Adrenal gland (tissue), 12 donors: ENCODE results near the gene KCNN4. TPM values are rescaled to one million over a fixed set of nuclear protein-coding genes. Genes with fewer than 3 reads are reported as not detected.
"Not testable (repeated sequence)": the region's sequence is repeated elsewhere in the genome, so short reads cannot be mapped to it uniquely, and the experiment has no call there.

ENCODE experiments used
- DNase-seq, 7 donors: peaks; one replicate each; pipeline ENCODE4 v3.0.0-alpha.2; 2019 to 2020
- H3K27ac ChIP-seq, 5 donors: fragments of 200-600 bp; sonication (generic) in 4 of 5; 1 replicate in 3 of 5; 2 replicates in 2 of 5; pipeline versions ENCODE4 v1.5.1 to v1.8.0; 2016 to 2020; ENCODE audit warnings: mild to moderate bottlenecking in 1 of 5
- H3K27me3 ChIP-seq: fragments of 200-600 bp; 2 replicates; pipeline ENCODE4 v1.8.0; 2021
- H3K36me3 ChIP-seq, 2 donors: fragments of 200-600 bp; replicated peaks in 1 of 2; 1 replicate in 1 of 2; 2 replicates in 1 of 2; pipeline versions ENCODE4 v1.5.1 to v1.8.0; 2018 to 2022
- H3K4me1 ChIP-seq, 2 donors: fragments of 200-600 bp; replicated peaks in 1 of 2; 1 replicate in 1 of 2; 2 replicates in 1 of 2; pipeline versions ENCODE4 v1.5.1 to v1.8.0; 2018 to 2021
- H3K4me3 ChIP-seq, 4 donors: fragments of 200-600 bp; sonication (generic) in 3 of 4; one replicate each; pipeline ENCODE4 v1.5.1; 2016 to 2018
- H3K9me3 ChIP-seq, 3 donors: fragments of 200-600 bp; sonication (generic) in 1 of 3; replicated peaks in 1 of 3; 1 replicate in 2 of 3; 2 replicates in 1 of 3; pipeline versions ENCODE4 v1.5.1 to v1.8.0; 2016 to 2021
- CTCF ChIP-seq, 6 experiments: fragments of 450-650 bp in 4 of 6; fragments of 200-600 bp in 2 of 6; sonication (generic) in 1 of 6; IDR thresholded peaks; 1 replicate in 5 of 6; 2 replicates in 1 of 6; pipeline versions ENCODE4 v1.5.1 to v1.8.0; 2016 to 2021; ENCODE audit warnings: antibody characterized with exemption in 6 of 6, mild to moderate bottlenecking in 2 of 6, moderate library complexity in 1 of 6
- POLR2A ChIP-seq, 2 donors: fragments of 450-650 bp; IDR thresholded peaks; one replicate each; pipeline ENCODE4 v1.6.1; 2017; ENCODE audit warnings: antibody characterized with exemption in 2 of 2, mild to moderate bottlenecking in 2 of 2, moderate library complexity in 1 of 2
- WGBS, 4 donors: extraction: QIAGEN DNeasy Blood & Tissue Kit in 2 of 4; methylation state at CpG; one replicate each; pipeline versions ENCODE4 v1.1.5 to v1.1.7; 2013 to 2017; 5-methylcytosine and 5-hydroxymethylcytosine counted together
- intact Hi-C, 2 donors: fragments of 100-400 bp; cut with DNase I; formaldehyde crosslinking; loops; one replicate each; pipeline versions ENCODE4 v1.14.1 to v1.15.0; 2022 to 2023
- polyA plus RNA-seq, 3 donors: library from polyadenylated mRNA; stranded (reverse); fragments of 200-250 nt in 2 of 3; fragments of 350-450 nt in 1 of 3; fragmentation: Illumina TruSeq in 1 of 3; extraction: RNeasy Lipid Tissue Mini Kit (QIAGEN cat#74804) in 1 of 3; gene quantifications; one replicate each; pipeline ENCODE4 v1.2.3, GENCODE V29; 2013 to 2014
- total RNA-seq, 9 donors: library from RNA; depleted of rRNA in 4 of 9; stranded (reverse); fragments of >200 nt in 4 of 9; fragments of 120-200 nt in 1 of 9; fragmentation: NEBNext Ultra II Directional in 1 of 9; extraction: Animal tissue kit (Norgen Biotek cat#: 25700) in 1 of 9; gene quantifications; one replicate each; pipeline versions ENCODE4 v1.1.0 to v1.2.4, GENCODE V29; 2013 to 2023
- donor health status: healthy with polysubstance abuse.
- donor health status: Bipolar disorder and iron deficiency.
- donor health status: DM: yes; HTN: yes; CAD: no.
- donor health status: DM: no; HTN: no; CAD: no.
- donor health status: DM: no; HTN: no; CAD: no.
- donor health status: DM: yes; HTN: yes; CAD: no.

KCNN4 gene
- total and polyA plus RNA-seq, 12 donors = 0.22 to 13.0 (median 0.56) TPM

GRCh38 chr19:43776286-43776685, 4.5 kb downstream of the KCNN4 start:
- 67 to 84% (median 77%) methylated on average over 10 to 11 of the region's 11 CpGs for WGBS, 4 donors

GRCh38 chr19:43775299-43775890, 5.4 kb downstream of the KCNN4 start:
- intact Hi-C loops = no loop called here
- Histone ChIP-seq H3K4me3 (no peak overlapping the region), H3K27ac (no peak overlapping the region), H3K9me3 (no peaks in the 10 kb centered on the region), H3K36me3 (no peaks in the 10 kb centered on the region), H3K27me3 (no peaks in the 10 kb centered on the region), H3K4me1 (peaks cover 0 to 10% of the 10 kb centered on the region in 2 donors)
- DNase-seq = no peak
- TF ChIP-seq CTCF (IDR thresholded peaks at IDR 0.05) (no peak), POLR2A (IDR thresholded peaks at IDR 0.05) (no peak)
- WGBS, 4 donors = 80 to 93% (median 88%) methylated on average over 7 of the region's 7 CpGs

More at GRCh38 chr19:43776286-43776685, 4.5 kb downstream of the KCNN4 start:
- TF ChIP-seq POLR2A (IDR thresholded peaks at IDR 0.05) (no peak), CTCF (IDR thresholded peaks at IDR 0.05) (no peak)
- Histone ChIP-seq H3K4me3 (no peak overlapping the region), H3K27me3 (no peaks in the 10 kb centered on the region), H3K4me1 (peaks cover 0 to 10% of the 10 kb centered on the region in 2 donors), H3K36me3 (no peaks in the 10 kb centered on the region), H3K9me3 (no peaks in the 10 kb centered on the region), H3K27ac (no peak overlapping the region)
- intact Hi-C loops = no loop called here
- no peak for DNase-seq

- H3K27ac ChIP-seq, H3K27me3 ChIP-seq, H3K36me3 ChIP-seq, intact Hi-C loops, H3K9me3 ChIP-seq, DNase-seq: not testable (repeated sequence)
- Histone ChIP-seq H3K4me1 (peaks cover 0 to 10% of the 10 kb centered on the region in 2 donors), H3K4me3 (peak overlapping the region in 1 of 4 donors; percentile 41)
- 65 to 87% (median 74%) methylated on average over 11 of the region's 11 CpGs for WGBS, 4 donors
Measured at GRCh38 chr19:43774940-43775258, 5.9 kb downstream of the KCNN4 start.

GRCh38 chr19:43774103-43774939, 6.5 kb downstream of the KCNN4 start:
- intact Hi-C loops = no loop called here
- WGBS, 4 donors = 23 to 39% (median 27%) methylated on average over 5 to 63 of the region's 63 CpGs
- Histone ChIP-seq H3K4me3 (peak overlapping the region in 1 of 4 donors; percentile 41), H3K4me1 (peaks cover 0 to 10% of the 10 kb centered on the region in 2 donors), H3K27me3 (no peaks in the 10 kb centered on the region), H3K36me3 (no peaks in the 10 kb centered on the region), H3K27ac (no peak overlapping the region), H3K9me3 (no peaks in the 10 kb centered on the region)
- peak; percentile 8 to 70 (median 52) for TF ChIP-seq CTCF (IDR thresholded peaks at IDR 0.05)
- TF ChIP-seq POLR2A (IDR thresholded peaks at IDR 0.05) = no peak
- peak; percentile 60 to 85 (median 71) for DNase-seq
